Parathyroid adenoma (tissue), 2 donors: ENCODE measurements around the gene MAGEF1.

Experiments used
- H2AFZ ChIP-seq: fragments of 300-600 bp; sonication (generic); one replicate; pipeline ENCODE4 v1.7.0; 2017; ENCODE audit warnings: antibody characterized with exemption, mild to moderate bottlenecking
- H3K27ac ChIP-seq: fragments of 300-600 bp; sonication (generic); one replicate; pipeline ENCODE4 v1.7.0; 2017
- H3K27me3 ChIP-seq: fragments of 300-600 bp; sonication (generic); one replicate; pipeline ENCODE4 v1.7.0; 2017; ENCODE audit warnings: low read length; ENCODE audit not compliant: control insufficient read depth, insufficient read depth
- H3K36me3 ChIP-seq: fragments of 300-600 bp; sonication (generic); one replicate; pipeline ENCODE4 v1.7.0; 2017; ENCODE audit warnings: low read length; ENCODE audit not compliant: control insufficient read depth, insufficient read depth
- H3K4me1 ChIP-seq: fragments of 300-600 bp; sonication (generic); one replicate; pipeline ENCODE4 v1.7.0; 2017; ENCODE audit warnings: control low read depth
- H3K4me2 ChIP-seq: fragments of 300-600 bp; sonication (generic); one replicate; pipeline ENCODE4 v1.7.0; 2017; ENCODE audit warnings: low read length
- H3K4me3 ChIP-seq: fragments of 300-600 bp; sonication (generic); one replicate; pipeline ENCODE4 v1.7.0; 2017; ENCODE audit warnings: low read depth, low read length
- H3K79me2 ChIP-seq: fragments of 300-600 bp; sonication (generic); one replicate; pipeline ENCODE4 v1.7.0; 2017; ENCODE audit warnings: control low read depth
- H3K9ac ChIP-seq: fragments of 300-600 bp; sonication (generic); one replicate; pipeline ENCODE4 v1.7.0; 2017; ENCODE audit warnings: mild to moderate bottlenecking
- H3K9me3 ChIP-seq: fragments of 300-600 bp; sonication (generic); one replicate; pipeline ENCODE4 v1.7.0; 2017; ENCODE audit warnings: low read length; ENCODE audit not compliant: control insufficient read depth
- CTCF ChIP-seq: fragments of 300-600 bp; sonication (generic); IDR thresholded peaks from one replicate; pipeline ENCODE4 v1.7.0; 2017; ENCODE audit warnings: antibody characterized with exemption, mild to moderate bottlenecking
- donor health status: primary hyperparathyroidism.

The MAGEF1 gene

DNA sequence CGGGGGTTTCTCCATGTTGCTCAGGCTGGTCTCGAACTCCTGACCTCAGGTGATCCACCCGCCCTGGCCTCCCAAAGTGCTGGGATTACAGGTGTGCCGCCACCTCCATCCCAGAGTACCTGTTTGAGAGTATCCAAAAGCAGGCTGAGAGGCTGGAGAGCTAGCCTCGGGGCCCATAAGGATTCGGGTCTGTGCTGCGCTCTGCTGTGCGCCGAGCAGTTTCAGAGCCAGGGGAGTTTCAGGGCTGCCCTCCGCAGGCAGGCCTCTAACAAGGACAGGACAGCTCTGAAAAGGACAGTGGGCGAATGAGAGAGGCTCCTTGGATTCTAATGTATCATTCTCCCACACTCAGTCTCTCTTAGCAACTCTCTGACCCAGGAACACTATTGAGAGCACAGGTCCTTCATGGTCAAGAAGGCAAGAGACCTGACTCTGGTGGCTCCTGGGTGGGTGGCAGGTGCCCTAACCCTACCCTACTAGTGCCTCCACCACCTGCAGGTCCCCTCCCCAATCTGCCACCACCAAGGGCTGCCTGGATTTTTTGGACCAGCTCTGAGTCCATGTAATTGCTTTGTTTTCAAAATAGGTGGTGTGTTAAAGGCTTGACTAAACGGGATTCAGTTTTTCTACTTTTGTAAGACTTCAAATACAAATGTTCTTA, 27.8 kb downstream of the MAGEF1 start:
- no peak overlapping the region for H2AFZ ChIP-seq
- no peaks in the 10 kb centered on the region for H3K36me3 ChIP-seq
- no peaks in the 10 kb centered on the region for H3K4me1 ChIP-seq
- H3K27ac ChIP-seq: no peak overlapping the region
- no peak for TF ChIP-seq CTCF
- no peak overlapping the region for H3K4me2 ChIP-seq
- H3K4me3 ChIP-seq: no peak overlapping the region
- H3K27me3 ChIP-seq: no peaks in the 10 kb centered on the region
- H3K9ac ChIP-seq: no peak overlapping the region
- H3K79me2 ChIP-seq: no peaks in the 10 kb centered on the region
- no peaks in the 10 kb centered on the region for H3K9me3 ChIP-seq

DNA sequence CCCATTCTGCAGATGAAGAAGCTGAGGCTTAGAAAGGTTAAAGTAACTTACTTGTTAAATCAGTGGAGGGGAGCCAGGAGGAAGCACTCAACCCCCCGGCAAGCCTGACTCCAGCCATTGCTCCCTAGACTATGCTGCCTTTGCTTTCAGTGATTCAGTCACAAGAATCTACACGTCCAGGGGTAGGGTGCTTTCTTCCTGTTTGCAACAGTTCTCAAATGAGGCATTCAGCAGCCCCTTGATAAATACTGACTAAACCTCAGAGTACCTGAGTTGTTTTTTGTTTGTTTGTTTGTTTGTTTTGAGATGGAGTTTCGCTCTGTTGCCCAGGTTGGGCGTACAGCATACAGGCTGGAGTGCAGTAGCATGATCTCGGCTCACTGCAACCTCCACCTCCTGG, 28.6 kb downstream of the MAGEF1 start:
- H3K79me2 ChIP-seq: no peaks in the 10 kb centered on the region
- H3K4me3 ChIP-seq: no peak overlapping the region
- no peaks in the 10 kb centered on the region for H3K9me3 ChIP-seq
- no peak overlapping the region for H2AFZ ChIP-seq
- no peak overlapping the region for H3K27ac ChIP-seq
- H3K4me1 ChIP-seq: no peaks in the 10 kb centered on the region
- H3K27me3 ChIP-seq: no peaks in the 10 kb centered on the region
- no peak for TF ChIP-seq CTCF
- H3K9ac ChIP-seq: no peak overlapping the region
- H3K4me2 ChIP-seq: no peak overlapping the region
- no peaks in the 10 kb centered on the region for H3K36me3 ChIP-seq

- no peak for TF ChIP-seq CTCF
- Histone ChIP-seq H3K4me1 (no peaks in the 10 kb centered on the region), H3K27ac (no peak overlapping the region)
Observed at GRCh38 chr3:184682671-184683070, 29.2 kb downstream of the MAGEF1 start.

DNA sequence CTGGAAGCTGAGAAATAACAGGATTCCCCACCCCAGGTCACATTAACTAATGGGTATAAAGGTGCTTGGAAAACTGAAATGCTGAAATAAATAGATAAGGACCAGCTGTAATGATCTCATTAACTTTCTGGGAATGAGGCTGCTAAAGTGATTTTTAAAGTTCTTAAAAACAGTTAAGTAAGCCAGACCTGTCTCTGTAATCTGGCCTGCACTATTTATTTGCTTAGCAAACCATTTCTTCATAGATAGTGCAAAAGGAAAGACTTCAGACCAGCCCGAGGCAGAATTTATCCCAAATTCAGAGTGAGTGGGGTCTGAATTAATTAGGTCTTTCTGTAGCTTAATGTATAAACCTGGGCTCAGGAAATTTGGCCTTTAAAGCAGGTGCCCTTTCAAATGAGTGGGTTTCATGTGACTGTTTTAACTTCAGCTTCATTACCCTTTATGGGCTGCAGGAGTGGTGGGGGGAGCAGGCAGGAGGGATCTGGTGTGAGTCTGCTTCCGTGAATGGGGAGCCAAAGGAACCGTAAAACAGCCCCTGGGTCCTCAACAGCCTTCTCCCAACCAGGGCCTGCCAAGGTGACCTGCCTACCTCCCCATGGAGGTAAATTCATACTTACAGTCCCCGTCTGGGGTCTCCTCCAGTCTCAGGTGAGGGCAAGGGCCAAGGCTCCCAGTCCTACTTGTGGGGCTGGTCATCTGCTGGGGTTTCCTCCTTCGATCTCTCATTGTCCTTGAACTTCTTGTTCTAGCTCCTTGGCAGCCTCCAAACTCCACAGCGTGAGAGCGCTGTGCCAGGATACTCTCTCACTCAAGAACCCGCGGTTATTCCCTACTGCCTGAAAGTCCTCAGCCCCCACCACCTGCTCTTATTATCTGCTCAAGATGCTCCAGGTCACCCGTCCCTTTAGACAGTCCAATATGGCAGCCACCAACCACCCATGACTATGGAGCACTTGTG, 31.2 kb downstream of the MAGEF1 start:
- no peak overlapping the region for H3K27ac ChIP-seq
- no peaks in the 10 kb centered on the region for H3K4me1 ChIP-seq
- no peaks in the 10 kb centered on the region for H3K27me3 ChIP-seq
- no peak overlapping the region for H3K4me3 ChIP-seq
- no peak overlapping the region for H3K4me2 ChIP-seq
- H3K79me2 ChIP-seq: no peaks in the 10 kb centered on the region
- no peaks in the 10 kb centered on the region for H3K9me3 ChIP-seq
- no peaks in the 10 kb centered on the region for H3K36me3 ChIP-seq
- TF ChIP-seq CTCF: no peak
- H2AFZ ChIP-seq: no peak overlapping the region
- H3K9ac ChIP-seq: no peak overlapping the region

More at GRCh38 chr3:184682671-184683070, 29.2 kb downstream of the MAGEF1 start:
- H3K4me3 ChIP-seq: no peak overlapping the region
- H3K27me3 ChIP-seq: no peaks in the 10 kb centered on the region
- H3K9me3 ChIP-seq: no peaks in the 10 kb centered on the region
- H3K79me2 ChIP-seq: no peaks in the 10 kb centered on the region
- no peak overlapping the region for H3K4me2 ChIP-seq
- H2AFZ ChIP-seq: no peak overlapping the region
- H3K9ac ChIP-seq: no peak overlapping the region
- no peaks in the 10 kb centered on the region for H3K36me3 ChIP-seq
